Liver (tissue), 9 donors: ENCODE results near the gene METTL3. TPM values are rescaled to one million over a fixed set of nuclear protein-coding genes. Genes with fewer than 3 reads are reported as not detected.

Source experiments
- DNase-seq: peaks from one replicate; pipeline ENCODE4 v3.0.0-alpha.2; 2017; ENCODE audit warnings: low spot score
- H3K27ac ChIP-seq, 2 donors: one replicate each; pipeline ENCODE4 v1.7.0; 2013; ENCODE audit warnings: inconsistent platforms in 2 of 2, low read length in 2 of 2, control low read depth in 1 of 2, low read depth in 1 of 2, mild to moderate bottlenecking in 1 of 2
- H3K27me3 ChIP-seq, 4 donors: one replicate each; pipeline versions ENCODE4 v1.6.1 to v1.7.0; 2013; ENCODE audit warnings: low read length in 3 of 4, inconsistent platforms in 1 of 4, mild to moderate bottlenecking in 1 of 4, moderate library complexity in 1 of 4; ENCODE audit not compliant: control insufficient read depth in 4 of 4, insufficient read depth in 4 of 4
- H3K36me3 ChIP-seq, 4 donors: one replicate each; pipeline versions ENCODE4 v1.6.1 to v1.7.0; 2013; ENCODE audit warnings: low read length in 3 of 4, mild to moderate bottlenecking in 3 of 4, low read depth in 1 of 4, moderate library complexity in 1 of 4; ENCODE audit not compliant: control insufficient read depth in 4 of 4, insufficient read depth in 3 of 4
- H3K4me1 ChIP-seq, 4 donors: one replicate each; pipeline versions ENCODE4 v1.6.1 to v1.7.0; 2013; ENCODE audit warnings: low read length in 3 of 4, mild to moderate bottlenecking in 3 of 4, moderate library complexity in 1 of 4; ENCODE audit not compliant: control insufficient read depth in 4 of 4, insufficient read depth in 4 of 4
- H3K4me3 ChIP-seq, 3 donors: one replicate each; pipeline versions ENCODE4 v1.6.1 to v1.7.0; 2013; ENCODE audit warnings: low read length in 3 of 3, control low read depth in 1 of 3, low read depth in 1 of 3, mild to moderate bottlenecking in 1 of 3
- H3K9ac ChIP-seq, 2 donors: one replicate each; pipeline ENCODE4 v1.7.0; 2013; ENCODE audit warnings: low read length in 2 of 2, mild to moderate bottlenecking in 2 of 2, moderate library complexity in 2 of 2, control low read depth in 1 of 2, low read depth in 1 of 2
- H3K9me3 ChIP-seq, 4 donors: one replicate each; pipeline versions ENCODE4 v1.6.1 to v1.7.0; 2013; ENCODE audit warnings: low read length in 3 of 4; ENCODE audit not compliant: control insufficient read depth in 4 of 4
- ATF3 ChIP-seq: IDR thresholded peaks from 2 replicates; pipeline ENCODE4 v1.6.1; 2016; ENCODE audit warnings: antibody characterized with exemption
- CTCF ChIP-seq: fragments of 150-350 bp; IDR thresholded peaks from 2 replicates; pipeline ENCODE4 v1.5.1; 2017; ENCODE audit warnings: improper control_type of control experiment, low read depth, low read length; ENCODE audit not compliant: missing input control
- FOXA2 ChIP-seq: IDR thresholded peaks from 2 replicates; pipeline ENCODE4 v1.6.1; 2016; ENCODE audit warnings: antibody characterized with exemption
- GABPA ChIP-seq, 2 donors: IDR thresholded peaks in 1 of 2; conservative IDR thresholded peaks in 1 of 2; 2 replicates each; pipeline ENCODE4 v1.6.1; 2016; ENCODE audit warnings: antibody characterized with exemption in 2 of 2, mild to moderate bottlenecking in 1 of 2, moderate library complexity in 1 of 2
- HNF4G ChIP-seq: IDR thresholded peaks from 2 replicates; pipeline ENCODE4 v1.6.1; 2016; ENCODE audit warnings: antibody characterized with exemption
- JUND ChIP-seq, 2 donors: IDR thresholded peaks; 2 replicates each; pipeline ENCODE4 v1.6.1; 2016; ENCODE audit warnings: antibody characterized with exemption in 2 of 2
- MAX ChIP-seq: IDR thresholded peaks from 2 replicates; pipeline ENCODE4 v1.6.1; 2016; ENCODE audit warnings: antibody characterized with exemption
- NR2F2 ChIP-seq: IDR thresholded peaks from 2 replicates; pipeline ENCODE4 v1.6.1; 2016; ENCODE audit warnings: antibody characterized with exemption
- SP1 ChIP-seq: IDR thresholded peaks from 2 replicates; pipeline ENCODE4 v1.6.1; 2018; ENCODE audit warnings: antibody characterized with exemption, mild to moderate bottlenecking
- TAF1 ChIP-seq: conservative IDR thresholded peaks from 2 replicates; pipeline ENCODE4 v1.6.1; 2016; ENCODE audit warnings: antibody characterized with exemption, mild to moderate bottlenecking
- ZBTB33 ChIP-seq: IDR thresholded peaks from 2 replicates; pipeline ENCODE4 v1.6.1; 2016; ENCODE audit warnings: antibody characterized with exemption
- WGBS: extraction: QIAGEN DNeasy Blood & Tissue Kit; methylation state at CpG from one replicate; pipeline ENCODE4 v1.1.7; 2013; 5-methylcytosine and 5-hydroxymethylcytosine counted together
- polyA plus RNA-seq, 2 donors: library from polyadenylated mRNA; stranded (reverse) in 1 of 2; unstranded in 1 of 2; fragments of 200-250 nt in 1 of 2; fragments of >200 nt in 1 of 2; fragmentation: Nextera tagmentation in 1 of 2; extraction: Ambion mirVana in 1 of 2; gene quantifications; one replicate each; pipeline versions ENCODE4 v1.2.1 to v1.2.3, GENCODE V29; 2013 to 2015
- total RNA-seq, 2 donors: library from RNA; depleted of rRNA; stranded (reverse); fragments of >200 nt; gene quantifications; one replicate each; pipeline ENCODE4 v1.2.3, GENCODE V29; 2014
- donor health status: healthy.
- donor health status: healthy.
- donor health status: healthy.
- donor health status: healthy.
- donor health status: healthy.

The METTL3 gene
- total and polyA plus RNA-seq, 4 donors: 10.5 to 50.8 (median 24.9) TPM

- Histone ChIP-seq H3K9me3 (no peaks in the 10 kb centered on the region), H3K27me3 (no peaks in the 10 kb centered on the region), H3K27ac (no peak overlapping the region), H3K4me1 (peaks cover under 1 to 10% (median 6%) of the 10 kb centered on the region in 4 donors), H3K36me3 (peaks cover 0 to 1% (median 0%) of the 10 kb centered on the region in 4 donors), H3K4me3 (no peak overlapping the region), H3K9ac (no peak overlapping the region)
- 92% methylated on average over 1 of the region's 1 CpG for WGBS
- TF ChIP-seq SP1: no peak
- no peak for TF ChIP-seq ATF3
- no peak for TF ChIP-seq JUND (IDR thresholded peaks at IDR 0.05)
- no peak for TF ChIP-seq FOXA2
- TF ChIP-seq CTCF: no peak
- TF ChIP-seq GABPA (IDR thresholded peaks at IDR 0.05 in 1 of 2, conservative IDR thresholded peaks at IDR 0.05 in 1 of 2): no peak
- no peak for TF ChIP-seq TAF1
- TF ChIP-seq ZBTB33: no peak
- TF ChIP-seq NR2F2: no peak
- no peak for TF ChIP-seq MAX
- no peak for TF ChIP-seq HNF4G
- DNase-seq: no peak
Measured at GRCh38 chr14:21449899-21450216, 61.3 kb downstream of the METTL3 start.

Other genes with a start within 250 kb of the METTL3 start
- 100 to 1,000 TPM; 286 to 384 TPM for gene HNRNPC, start 241.9 kb downstream of the METTL3 start, total RNA-seq
- gene HNRNPC, start 241.9 kb downstream of the METTL3 start, polyA plus RNA-seq: 100 to 1,000 TPM; 119 to 254 TPM
- gene RPGRIP1, start 231.3 kb downstream of the METTL3 start, total RNA-seq: 1 to 10 TPM in 1 of 2 donors, under 1 TPM in 1; 0.42 to 1.3 TPM
- under 1 TPM; 0.27 to 0.38 TPM for gene RPGRIP1, start 231.3 kb downstream of the METTL3 start, polyA plus RNA-seq
- gene SUPT16H, start 127.3 kb downstream of the METTL3 start, total RNA-seq: 10 to 100 TPM; 27.9 to 51.6 TPM
- 10 to 100 TPM; 18.6 to 19.8 TPM for gene SUPT16H, start 127.3 kb downstream of the METTL3 start, polyA plus RNA-seq
- 10 to 100 TPM; 27.3 to 29.5 TPM for gene CHD8, start 55.2 kb downstream of the METTL3 start, total RNA-seq
- gene CHD8, start 55.2 kb downstream of the METTL3 start, polyA plus RNA-seq: 10 to 100 TPM in 1 of 2 donors, 1 to 10 TPM in 1; 9.6 to 11.1 TPM
- gene RAB2B, start 34.4 kb downstream of the METTL3 start, total RNA-seq: 10 to 100 TPM; 14.2 to 60.9 TPM
- 1 to 10 TPM; 4.2 to 6.6 TPM for gene RAB2B, start 34.4 kb downstream of the METTL3 start, polyA plus RNA-seq
- gene TOX4, start 34.1 kb downstream of the METTL3 start, total RNA-seq: 10 to 100 TPM; 18.3 to 22.4 TPM
- 10 to 100 TPM; 16.9 to 29.8 TPM for gene TOX4, start 34.1 kb downstream of the METTL3 start, polyA plus RNA-seq
- gene SALL2, start 15.0 kb upstream of the METTL3 start, total RNA-seq: 1 to 10 TPM in 1 of 2 donors, under 1 TPM in 1; 0.92 to 2.9 TPM
- gene SALL2, start 15.0 kb upstream of the METTL3 start, polyA plus RNA-seq: under 1 TPM; 0.49 to 0.63 TPM
- not detected for gene OR10G3, start 68.7 kb upstream of the METTL3 start, total RNA-seq
- not detected for gene OR10G3, start 68.7 kb upstream of the METTL3 start, polyA plus RNA-seq
- not detected for gene OR10G2, start 123.6 kb upstream of the METTL3 start, total RNA-seq
- gene OR10G2, start 123.6 kb upstream of the METTL3 start, polyA plus RNA-seq: not detected
- not detected for gene OR4E2, start 142.5 kb upstream of the METTL3 start, total RNA-seq
- not detected for gene OR4E2, start 142.5 kb upstream of the METTL3 start, polyA plus RNA-seq
- not detected for gene OR4E1, start 162.5 kb upstream of the METTL3 start, total RNA-seq
- gene OR4E1, start 162.5 kb upstream of the METTL3 start, polyA plus RNA-seq: not detected